GM12874 (cell line): ENCODE data around the gene MTFMT.

ENCODE experiments used
- TF ChIP-seq, protein P1 (sequence below): IDR thresholded peaks from 2 replicates; pipeline ENCODE4 v1.5.1; 2011; ENCODE audit warnings: low read depth, mild to moderate bottlenecking, control low read depth, low read length, moderate library complexity; ENCODE audit not compliant: insufficient read depth

The MTFMT gene

DNA sequence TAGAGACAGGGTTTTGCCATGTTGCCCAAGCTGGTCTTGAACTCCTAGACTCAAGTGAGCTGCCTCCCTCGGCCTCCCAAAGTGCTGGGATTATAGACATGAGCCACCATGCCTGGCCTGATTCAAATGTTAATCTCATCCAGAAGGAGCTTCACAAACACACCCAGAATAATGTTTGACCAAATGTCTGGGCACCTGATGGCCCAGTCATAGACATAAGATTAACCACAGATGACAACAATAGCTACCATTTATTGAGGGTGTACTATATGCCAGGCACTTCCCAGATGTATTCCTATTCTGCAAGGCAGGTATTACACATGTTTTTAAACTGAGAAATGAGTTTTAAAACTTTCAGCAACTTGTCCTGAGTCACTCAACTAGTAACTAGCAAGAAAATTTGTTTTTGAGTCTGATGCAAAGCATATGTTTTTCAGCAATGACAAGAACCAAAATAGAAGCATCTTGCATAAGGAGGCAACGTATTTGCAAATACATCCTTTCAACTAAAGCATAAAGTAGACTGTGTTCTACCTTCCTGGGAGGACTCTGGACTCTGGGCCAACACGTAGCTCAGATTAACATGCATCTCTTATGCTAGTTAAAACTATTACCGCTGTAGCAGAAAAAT, 31.6 kb downstream of the MTFMT start:
- TF ChIP-seq, protein P1, sequence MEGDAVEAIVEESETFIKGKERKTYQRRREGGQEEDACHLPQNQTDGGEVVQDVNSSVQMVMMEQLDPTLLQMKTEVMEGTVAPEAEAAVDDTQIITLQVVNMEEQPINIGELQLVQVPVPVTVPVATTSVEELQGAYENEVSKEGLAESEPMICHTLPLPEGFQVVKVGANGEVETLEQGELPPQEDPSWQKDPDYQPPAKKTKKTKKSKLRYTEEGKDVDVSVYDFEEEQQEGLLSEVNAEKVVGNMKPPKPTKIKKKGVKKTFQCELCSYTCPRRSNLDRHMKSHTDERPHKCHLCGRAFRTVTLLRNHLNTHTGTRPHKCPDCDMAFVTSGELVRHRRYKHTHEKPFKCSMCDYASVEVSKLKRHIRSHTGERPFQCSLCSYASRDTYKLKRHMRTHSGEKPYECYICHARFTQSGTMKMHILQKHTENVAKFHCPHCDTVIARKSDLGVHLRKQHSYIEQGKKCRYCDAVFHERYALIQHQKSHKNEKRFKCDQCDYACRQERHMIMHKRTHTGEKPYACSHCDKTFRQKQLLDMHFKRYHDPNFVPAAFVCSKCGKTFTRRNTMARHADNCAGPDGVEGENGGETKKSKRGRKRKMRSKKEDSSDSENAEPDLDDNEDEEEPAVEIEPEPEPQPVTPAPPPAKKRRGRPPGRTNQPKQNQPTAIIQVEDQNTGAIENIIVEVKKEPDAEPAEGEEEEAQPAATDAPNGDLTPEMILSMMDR: no peak

DNA sequence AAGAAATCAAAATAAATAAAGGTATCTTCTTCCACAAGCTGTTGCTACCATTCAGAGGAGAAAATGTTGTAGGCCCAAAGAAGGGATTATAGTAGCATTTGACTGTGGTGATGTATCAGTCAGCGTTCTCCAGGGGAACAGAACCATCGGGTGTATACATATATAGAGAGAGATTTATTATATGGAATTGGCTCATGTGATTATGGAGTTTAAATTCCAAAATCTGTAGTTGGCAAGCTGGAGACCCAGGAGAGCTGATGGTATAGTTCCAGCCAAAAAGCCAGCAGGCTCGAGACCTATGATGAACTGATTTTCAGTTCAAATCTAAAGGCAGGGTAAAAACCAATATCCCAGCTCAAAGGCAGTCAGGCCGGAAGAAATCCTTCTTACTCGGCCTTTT, 32.4 kb downstream of the MTFMT start:
- TF ChIP-seq, protein P1: no peak

DNA sequence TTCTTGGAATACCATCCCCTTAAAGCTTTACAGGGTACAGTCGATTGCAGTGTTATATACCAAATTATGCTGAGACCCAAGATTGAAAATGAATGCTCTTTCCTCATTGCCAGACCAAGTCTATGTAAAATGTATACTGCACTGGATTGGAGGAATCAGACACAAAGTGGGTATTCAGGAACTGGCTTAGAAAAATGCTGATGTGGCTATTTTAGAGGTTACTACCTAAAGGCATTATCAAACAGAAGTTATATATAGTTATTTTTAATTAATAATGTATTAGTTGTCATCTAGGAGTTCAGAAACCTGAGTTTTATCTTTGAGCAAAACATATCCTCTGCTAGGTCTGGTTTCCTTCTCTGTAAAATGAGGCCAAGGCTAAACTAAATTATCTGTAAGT, 36.1 kb downstream of the MTFMT start:
- TF ChIP-seq, protein P1: no peak

DNA sequence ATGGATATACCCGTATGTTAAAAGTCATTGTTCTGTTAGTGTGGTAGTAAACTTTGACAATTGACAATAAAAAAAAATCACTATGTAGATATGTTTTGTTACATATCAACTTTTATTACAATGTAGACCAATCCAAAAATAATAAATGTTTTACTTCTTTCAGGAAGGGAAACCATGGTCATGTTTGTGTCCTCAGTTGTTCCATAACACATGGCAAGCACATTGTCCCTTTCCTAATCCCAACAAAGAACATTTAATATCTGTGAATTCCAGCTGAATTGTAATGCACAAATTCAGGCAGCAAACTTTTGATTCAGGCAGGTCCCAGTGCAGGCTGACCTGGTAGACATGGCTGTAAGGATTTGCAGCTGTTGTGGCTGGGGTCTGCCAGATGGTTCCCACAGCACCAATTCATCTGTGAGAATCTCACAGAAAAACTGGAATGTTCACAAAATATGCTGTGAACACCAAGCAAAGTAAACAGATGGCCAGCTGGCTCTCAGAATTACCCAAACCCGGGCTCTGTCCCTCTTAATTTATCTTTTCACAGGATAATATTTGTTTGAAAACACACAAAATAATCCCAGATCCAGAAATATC, 37.8 kb downstream of the MTFMT start:
- TF ChIP-seq, protein P1: no peak

DNA sequence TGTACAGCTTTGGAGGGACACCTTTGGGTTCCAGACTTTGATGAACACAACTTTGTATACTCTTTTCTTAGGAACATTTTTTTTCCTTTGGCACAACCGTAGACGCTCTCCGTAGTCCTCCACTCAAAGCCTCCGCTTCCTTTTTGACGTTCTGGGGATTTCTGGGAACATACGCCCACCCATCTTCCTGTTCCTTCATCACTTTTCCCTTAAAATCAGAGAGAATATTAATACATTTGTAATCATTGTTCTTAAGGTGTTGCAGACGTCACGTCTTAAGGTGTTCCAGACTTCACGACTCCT, 39.3 kb downstream of the MTFMT start:
- TF ChIP-seq, protein P1: no peak

DNA sequence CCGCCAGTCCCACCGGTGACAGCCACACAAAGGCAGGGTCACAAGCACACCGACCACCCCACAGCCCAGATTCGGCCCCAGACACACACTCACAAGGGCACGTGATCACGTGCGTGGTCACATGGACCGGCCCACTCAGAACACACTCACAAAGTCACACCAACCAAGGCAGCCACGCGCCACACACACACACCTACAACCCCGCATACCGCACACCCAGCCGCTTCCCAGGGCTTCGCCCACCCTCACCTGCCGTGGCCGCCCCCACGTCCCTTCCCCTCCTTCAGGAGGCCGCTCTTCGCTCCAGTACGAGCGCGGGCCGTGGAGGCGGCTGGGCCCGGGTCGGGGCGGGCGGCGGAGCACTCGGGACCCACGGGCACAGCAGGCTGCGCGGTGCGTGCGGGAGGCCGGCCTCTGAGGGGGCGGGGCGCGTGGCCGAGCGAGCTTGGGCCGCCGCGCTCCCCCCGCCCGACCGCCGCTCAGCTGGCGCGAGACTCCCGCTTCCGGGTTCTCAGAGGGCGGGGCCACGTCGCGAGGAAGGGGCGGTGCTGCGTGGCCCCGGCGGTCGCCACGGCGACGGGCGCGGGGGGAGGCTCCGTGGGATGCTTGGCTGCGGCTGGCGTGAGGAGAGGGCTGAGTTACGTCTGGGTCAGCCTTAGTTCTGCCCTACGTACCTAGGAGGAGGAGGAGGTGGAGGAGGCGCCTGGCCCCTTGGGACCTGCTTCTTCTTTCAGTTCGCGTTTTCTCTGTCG, 39.8 kb downstream of the MTFMT start, which contains the start of gene SPG21:
SPG21 (minus strand) TSS at position 499 of the 752 bp plus-strand sequence. CDS start 6,345 bp downstream, outside the sequence.
- TF ChIP-seq, protein P1: no peak

DNA sequence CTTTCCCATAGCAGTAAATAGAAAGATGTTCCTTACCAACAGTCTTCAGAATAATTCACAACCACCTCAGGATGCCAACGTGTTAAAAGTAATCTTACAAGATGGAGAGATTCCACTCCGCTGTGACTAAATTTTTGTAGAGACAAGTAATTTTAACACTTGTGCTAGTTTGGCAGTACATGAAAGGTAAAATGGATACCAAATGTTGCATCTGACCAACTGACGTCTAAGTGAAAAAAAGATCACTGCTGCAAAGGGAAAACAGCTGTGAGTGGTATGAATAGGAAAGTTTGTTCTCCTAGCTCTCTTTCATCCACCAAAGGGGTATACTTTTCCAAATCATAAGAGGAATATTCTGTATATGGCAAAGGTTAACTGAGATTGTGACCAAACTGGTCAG, 42.3 kb downstream of the MTFMT start:
- TF ChIP-seq, protein P1: no peak
